SK-N-SH (cell line): Measurements from ENCODE around the gene AMPH. TPM values are rescaled to one million over a fixed set of nuclear protein-coding genes. Genes with fewer than 3 reads are reported as not detected.

Experiments used
- CTCF ChIA-PET: fragments of 300-600, 350-600 bp; formaldehyde crosslinking; extraction: SDS; loops from one replicate; lab custom pipeline; 2021; lab: Yijun Ruan, JAX
- POLR2A ChIA-PET: fragments of 350-600 bp; sonication (Branson Sonifier 250); formaldehyde crosslinking; extraction: SDS; loops from one replicate; lab custom pipeline; 2020; ENCODE audit warnings: antibody characterized with exemption, inconsistent platforms; lab: Yijun Ruan, JAX
- DNase-seq: peaks from one replicate; pipeline ENCODE4 v3.0.0; 2012
- H2AFZ ChIP-seq: fragments of 200-600 bp; sonication (generic); 2 replicates; pipeline ENCODE4 v1.8.1; 2016; ENCODE audit warnings: antibody characterized with exemption, mild to moderate bottlenecking, low read depth
- H3F3A ChIP-seq: fragments of 200-600 bp; sonication (generic); replicated peaks from 2 replicates; pipeline ENCODE3; 2016; ENCODE audit warnings: antibody characterized with exemption, mild to moderate bottlenecking; ENCODE audit not compliant: insufficient read depth
- H3K27ac ChIP-seq, 2 experiments: fragments of 200-500 bp in 1 of 2; fragments of 200-600 bp in 1 of 2; sonication (Bioruptor generic) in 1 of 2; sonication (generic), shearing (Covaris generic) in 1 of 2; 2 replicates each; pipeline versions ENCODE4 v1.5.1 to v1.6.1; 2014 to 2016; ENCODE audit warnings: low read depth in 2 of 2, inconsistent platforms in 1 of 2, low read length in 1 of 2, mild to moderate bottlenecking in 1 of 2, mixed read lengths in 1 of 2
- H3K27me3 ChIP-seq: fragments of 200-600 bp; sonication (generic), shearing (Covaris generic); 2 replicates; pipeline ENCODE4 v1.6.1; 2016; ENCODE audit warnings: mixed run types; ENCODE audit not compliant: insufficient read depth
- H3K36me3 ChIP-seq, 2 experiments: fragments of 200-500 bp in 1 of 2; fragments of 200-600 bp in 1 of 2; sonication (Bioruptor generic) in 1 of 2; sonication (generic) in 1 of 2; replicated peaks in 1 of 2; 2 replicates each; pipeline versions ENCODE3 to v1.5.1; 2014 to 2016; ENCODE audit warnings: low read length in 1 of 2, mild to moderate bottlenecking in 1 of 2; ENCODE audit not compliant: insufficient read depth in 2 of 2, control insufficient read depth in 1 of 2
- H3K4me1 ChIP-seq, 2 experiments: fragments of 200-500 bp in 1 of 2; fragments of 200-600 bp in 1 of 2; sonication (Bioruptor generic) in 1 of 2; sonication (generic), shearing (Covaris generic) in 1 of 2; 2 replicates each; pipeline versions ENCODE4 v1.5.1 to v1.6.1; 2014 to 2016; ENCODE audit warnings: low read depth in 1 of 2, low read length in 1 of 2, mixed run types in 1 of 2; ENCODE audit not compliant: insufficient read depth in 2 of 2, control insufficient read depth in 1 of 2
- H3K4me2 ChIP-seq: fragments of 200-600 bp; sonication (generic), shearing (Covaris generic); 2 replicates; pipeline ENCODE4 v1.6.1; 2017; ENCODE audit warnings: mixed run types
- H3K4me3 ChIP-seq, 2 experiments: fragments of 200-500 bp in 1 of 2; fragments of 200-600 bp in 1 of 2; sonication (Bioruptor generic) in 1 of 2; sonication (generic), shearing (Covaris generic) in 1 of 2; 2 replicates each; pipeline versions ENCODE4 v1.5.1 to v1.8.1; 2014 to 2016; ENCODE audit warnings: low read depth in 2 of 2, inconsistent platforms in 1 of 2, low read length in 1 of 2, mild to moderate bottlenecking in 1 of 2, mixed read lengths in 1 of 2, moderate library complexity in 1 of 2
- H3K79me2 ChIP-seq: fragments of 200-600 bp; sonication (generic); 2 replicates; pipeline ENCODE4 v1.8.1; 2017; ENCODE audit warnings: mild to moderate bottlenecking; ENCODE audit not compliant: insufficient read depth
- H3K9ac ChIP-seq: fragments of 200-600 bp; sonication (generic); 2 replicates; pipeline ENCODE4 v1.6.1; 2017; ENCODE audit warnings: mixed run types
- H3K9me2 ChIP-seq: fragments of 200-600 bp; sonication (generic); 2 replicates; pipeline ENCODE4 v1.6.1; 2017; ENCODE audit warnings: mixed run types
- H3K9me3 ChIP-seq: fragments of 200-600 bp; sonication (generic); 2 replicates; pipeline ENCODE4 v1.6.1; 2017; ENCODE audit warnings: mixed run types, mild to moderate bottlenecking, moderate library complexity
- H4K20me1 ChIP-seq: fragments of 200-600 bp; sonication (generic); 2 replicates; pipeline ENCODE4 v1.6.1; 2017; ENCODE audit warnings: mild to moderate bottlenecking, mixed run types; ENCODE audit not compliant: insufficient read depth
- EZH2phosphoT487 ChIP-seq: fragments of 200-600 bp; sonication (generic); IDR thresholded peaks from 2 replicates; pipeline ENCODE4 v1.6.1; 2017; ENCODE audit warnings: low read depth, mixed run types, mild to moderate bottlenecking, antibody characterized with exemption, moderate library complexity, borderline replicate concordance
- FOSL2 ChIP-seq: IDR thresholded peaks from 2 replicates; pipeline ENCODE4 v1.4.0; 2012; ENCODE audit warnings: low read depth, mild to moderate bottlenecking, moderate library complexity, borderline replicate concordance
- POLR2AphosphoS5 ChIP-seq: IDR thresholded peaks from 2 replicates; pipeline ENCODE4 v1.6.1; 2012; ENCODE audit warnings: low read depth, low read length
- SIN3A ChIP-seq: IDR thresholded peaks from 2 replicates; pipeline ENCODE4 v1.6.1; 2012; ENCODE audit warnings: low read depth, mild to moderate bottlenecking, low read length, moderate library complexity, borderline replicate concordance
- TAF1 ChIP-seq: IDR thresholded peaks from 2 replicates; pipeline ENCODE4 v1.6.1; 2012; ENCODE audit warnings: low read depth, mild to moderate bottlenecking, low read length, moderate library complexity, borderline replicate concordance
- TEAD4 ChIP-seq: IDR thresholded peaks from 2 replicates; pipeline ENCODE4 v1.4.0; 2012; ENCODE audit warnings: mild to moderate bottlenecking, borderline replicate concordance; ENCODE audit not compliant: insufficient read depth
- WGBS: methylation state at CpG from one replicate; pipeline ENCODE4 v1.1.6; 2017; ENCODE audit warnings: low lambda C conversion rate; 5-methylcytosine and 5-hydroxymethylcytosine counted together
- polyA plus RNA-seq, 3 experiments: library from polyadenylated mRNA; depleted of rRNA; stranded (reverse); fragments of >200 nt; gene quantifications; 2 replicates each; pipeline ENCODE4 v1.2.3, GENCODE V29; 2012
- TF ChIP-seq, protein P1 (sequence below): IDR thresholded peaks from 2 replicates; pipeline ENCODE4 v1.4.0; 2012; ENCODE audit warnings: low read depth
- TF ChIP-seq, protein P2 (sequence below): IDR thresholded peaks from 2 replicates; pipeline ENCODE4; 2012
- TF ChIP-seq, protein P3 (sequence below): fragments of 150-350 bp; IDR thresholded peaks from 2 replicates; pipeline ENCODE4 v1.6.1; 2017; ENCODE audit warnings: antibody characterized with exemption, low read length, low read depth, borderline replicate concordance

AMPH gene
- polyA plus RNA-seq, 1 of the 3 experiments (the other 2 are of a cell fraction), result 0.08 TPM

DNA sequence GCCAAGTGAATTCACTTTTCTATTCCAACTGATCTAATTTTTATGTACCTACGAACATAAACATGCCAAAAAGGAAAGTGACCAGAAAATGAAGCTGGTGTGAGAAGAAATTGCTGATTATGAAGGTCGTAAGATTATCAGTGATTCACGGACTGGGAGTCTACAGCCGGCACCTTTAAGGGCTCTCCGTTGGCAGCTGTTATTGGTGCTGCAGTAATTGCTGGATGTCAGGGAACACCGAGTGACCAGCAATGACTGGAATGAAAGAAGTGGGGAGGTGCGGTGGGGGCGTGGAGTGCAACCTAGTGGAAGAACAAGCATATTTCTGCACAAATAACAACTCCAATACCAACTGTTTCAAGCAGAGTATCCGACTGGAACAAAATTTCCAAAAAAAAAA lies 247.9 kb downstream of the AMPH start:
- H3K27ac ChIP-seq, result no peak overlapping the region
- H3K4me3 ChIP-seq, result no peak overlapping the region
- ChIA-PET CTCF (interaction anchor here (0.7 to 9.9 kb wide), 7 partner anchors 8 to 161 kb away, joined by 3 to 94 read pairs (median 4); no protein-coding TSS in a partner anchor), POLR2A (no interaction called here)
- 46% methylated on average over 9 of the region's 9 CpGs for WGBS
- no peaks in the 10 kb centered on the region for H3K9me3 ChIP-seq
- no peak overlapping the region for H3K9ac ChIP-seq
- no peak for DNase-seq
- no peaks in the 10 kb centered on the region for H3K4me1 ChIP-seq
- no peaks in the 10 kb centered on the region for H3K79me2 ChIP-seq
- H4K20me1 ChIP-seq, result no peaks in the 10 kb centered on the region
- no peak overlapping the region for H2AFZ ChIP-seq
- TF ChIP-seq TAF1 (no peak), EZH2phosphoT487 (no peak), SIN3A (no peak), FOSL2 (no peak), TEAD4 (no peak)
- TF ChIP-seq, protein P1, sequence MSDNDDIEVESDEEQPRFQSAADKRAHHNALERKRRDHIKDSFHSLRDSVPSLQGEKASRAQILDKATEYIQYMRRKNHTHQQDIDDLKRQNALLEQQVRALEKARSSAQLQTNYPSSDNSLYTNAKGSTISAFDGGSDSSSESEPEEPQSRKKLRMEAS, result no peak
- TF ChIP-seq, protein P2, sequence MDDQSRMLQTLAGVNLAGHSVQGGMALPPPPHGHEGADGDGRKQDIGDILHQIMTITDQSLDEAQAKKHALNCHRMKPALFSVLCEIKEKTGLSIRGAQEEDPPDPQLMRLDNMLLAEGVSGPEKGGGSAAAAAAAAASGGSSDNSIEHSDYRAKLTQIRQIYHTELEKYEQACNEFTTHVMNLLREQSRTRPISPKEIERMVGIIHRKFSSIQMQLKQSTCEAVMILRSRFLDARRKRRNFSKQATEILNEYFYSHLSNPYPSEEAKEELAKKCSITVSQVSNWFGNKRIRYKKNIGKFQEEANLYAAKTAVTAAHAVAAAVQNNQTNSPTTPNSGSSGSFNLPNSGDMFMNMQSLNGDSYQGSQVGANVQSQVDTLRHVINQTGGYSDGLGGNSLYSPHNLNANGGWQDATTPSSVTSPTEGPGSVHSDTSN, result no peak
- TF ChIP-seq, protein P3, sequence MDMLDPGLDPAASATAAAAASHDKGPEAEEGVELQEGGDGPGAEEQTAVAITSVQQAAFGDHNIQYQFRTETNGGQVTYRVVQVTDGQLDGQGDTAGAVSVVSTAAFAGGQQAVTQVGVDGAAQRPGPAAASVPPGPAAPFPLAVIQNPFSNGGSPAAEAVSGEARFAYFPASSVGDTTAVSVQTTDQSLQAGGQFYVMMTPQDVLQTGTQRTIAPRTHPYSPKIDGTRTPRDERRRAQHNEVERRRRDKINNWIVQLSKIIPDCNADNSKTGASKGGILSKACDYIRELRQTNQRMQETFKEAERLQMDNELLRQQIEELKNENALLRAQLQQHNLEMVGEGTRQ, result no peak
- H3K4me2 ChIP-seq, result no peak overlapping the region
- H3K27me3 ChIP-seq, result no peaks in the 10 kb centered on the region
- no peaks in the 10 kb centered on the region for H3F3A ChIP-seq
- H3K36me3 ChIP-seq, result no peaks in the 10 kb centered on the region
- H3K9me2 ChIP-seq, result no peaks in the 10 kb centered on the region

DNA sequence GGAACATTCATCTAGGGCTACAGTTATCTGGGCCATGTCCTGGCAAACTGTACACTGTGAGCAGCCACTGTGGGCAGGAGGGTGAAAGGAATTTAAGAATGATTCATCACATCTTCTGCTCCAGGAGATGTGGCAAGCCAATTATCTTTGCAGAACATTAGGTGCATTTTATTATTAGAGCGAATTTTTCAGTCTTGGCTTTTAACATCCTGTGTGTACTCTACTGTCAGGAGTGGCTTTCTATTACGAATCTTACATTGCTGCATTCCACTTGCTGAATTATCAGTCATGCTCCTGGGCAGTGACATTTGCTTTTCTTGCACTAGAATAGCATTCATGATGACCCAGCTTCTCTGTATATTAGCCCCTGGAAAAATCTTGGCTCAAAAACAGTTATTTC lies 248.5 kb downstream of the AMPH start:
- Histone ChIP-seq H4K20me1 (no peaks in the 10 kb centered on the region), H3K4me3 (no peak overlapping the region), H3K79me2 (no peaks in the 10 kb centered on the region), H3K4me1 (no peaks in the 10 kb centered on the region), H3K4me2 (no peak overlapping the region), H3K9ac (no peak overlapping the region), H3K27ac (no peak overlapping the region), H3K36me3 (no peaks in the 10 kb centered on the region), H3K27me3 (no peaks in the 10 kb centered on the region), H3K9me2 (no peaks in the 10 kb centered on the region), H3F3A (no peaks in the 10 kb centered on the region), H2AFZ (no peak overlapping the region), H3K9me3 (no peaks in the 10 kb centered on the region)
- DNase-seq, result no peak
- ChIA-PET POLR2A (no interaction called here), CTCF (interaction anchor here (0.6 to 9.9 kb wide), 7 partner anchors 11 to 900 kb away, joined by 3 to 94 read pairs (median 3); no protein-coding TSS in a partner anchor)
- WGBS, result 16% methylated on average over 2 of the region's 2 CpGs
- TF ChIP-seq POLR2AphosphoS5, result no peak
